ENCODE measurements around the gene ZDHHC16. TPM values are rescaled to one million over a fixed set of nuclear protein-coding genes. Genes with fewer than 3 reads are reported as not detected.

Gene ZDHHC16
- total and polyA plus RNA-seq, 2 donors (not counting 1 experiment from before 2014, with no cell fraction given), result 24.1 to 41.5 TPM

DNA sequence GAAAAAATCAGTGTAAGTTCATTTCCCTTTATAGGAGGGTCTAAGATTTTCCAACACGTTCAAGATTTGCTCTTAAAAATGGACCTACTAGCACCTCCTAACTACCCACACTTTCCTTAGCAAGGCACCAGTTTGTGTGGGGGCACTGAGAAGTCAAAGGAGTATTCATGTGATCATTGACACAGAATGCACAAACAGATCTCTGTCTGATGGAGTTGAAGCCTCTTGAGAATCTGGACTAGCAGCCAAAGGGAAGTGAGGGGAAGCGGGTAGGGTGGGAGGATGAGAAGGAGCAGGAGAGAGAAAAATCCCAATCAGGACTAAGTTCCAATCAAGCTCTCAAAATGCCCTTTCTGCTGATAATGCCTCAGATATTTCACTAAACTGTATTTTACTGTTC, 48.2 kb downstream of the ZDHHC16 start:
- DNase-seq, result no peak
- Mint-ChIP-seq H3K4me1 (peaks cover 48% of the 10 kb centered on the region), H3K27me3 (no peaks in the 10 kb centered on the region), H3K4me3 (no peak overlapping the region), H3K27ac (no peak overlapping the region), H3K9me3 (ENCODE audit: insufficient read depth) (no peaks in the 10 kb centered on the region)
- ATAC-seq (ENCODE audit: low read depth), result no peak
- no CpG with 5 or more reads among the region's 2 CpGs for WGBS (ENCODE audit: insufficient coverage)
- Histone ChIP-seq H3K79me2 (ENCODE audit: control insufficient read depth, insufficient read depth, low read length) (peaks cover 90% of the 10 kb centered on the region), H4K20me1 (ENCODE audit: control insufficient read depth, insufficient read depth, low read length, poor library complexity, severe bottlenecking) (peaks cover 63% of the 10 kb centered on the region), H3K4me2 (replicated peaks; ENCODE audit: low read depth, low read length, poor library complexity, severe bottlenecking) (no peak overlapping the region), H3K27me3 (replicated peaks in 1 of 4; ENCODE audit: control extremely low read depth in 1 of 4, control insufficient read depth in 3 of 4, insufficient read depth in 4 of 4, low read length in 3 of 4) (peaks cover 0 to 2% (median 0%) of the 10 kb centered on the region in 4 experiments), H3K4me1 (ENCODE audit: control insufficient read depth in 2 of 2, insufficient read depth in 2 of 2, low read length in 2 of 2) (peaks cover 11 to 17% of the 10 kb centered on the region in 2 donors), H3K27ac (ENCODE audit: low read length in 2 of 2) (no peak overlapping the region), H3K9ac (ENCODE audit: low read length) (no peak overlapping the region), H2AFZ (ENCODE audit: insufficient read depth, low read depth, low read length, poor library complexity, severe bottlenecking) (no peak overlapping the region), H3K4me3 (ENCODE audit: control extremely low read depth in 1 of 5, extremely low read depth in 1 of 5, insufficient read depth in 1 of 5, low read depth in 2 of 5, low read length in 4 of 5) (no peak overlapping the region), H3K36me3 (replicated peaks in 1 of 2; ENCODE audit: control extremely low read depth in 1 of 2, control insufficient read depth in 1 of 2, extremely low read depth in 1 of 2, insufficient read depth in 2 of 2, low read length in 1 of 2) (peaks cover 0 to 6% of the 10 kb centered on the region in 2 experiments), H3K9me3 (ENCODE audit: control extremely low read depth in 1 of 3, control insufficient read depth in 2 of 3, insufficient read depth in 1 of 3, low read length in 2 of 3) (no peaks in the 10 kb centered on the region)
- TF ChIP-seq EZH2 (IDR thresholded peaks at IDR 0.05; ENCODE audit: borderline replicate concordance, insufficient read depth, low read depth, low read length, poor library complexity, severe bottlenecking), result no peak
- no peak for TF ChIP-seq CTCF (IDR thresholded peaks at IDR 0.05)
- POLR2A ChIA-PET, result no interaction called here
- CTCF ChIA-PET, result no interaction called here
- intact Hi-C loops (cut with micrococcal nuclease), result no loop called here

DNA sequence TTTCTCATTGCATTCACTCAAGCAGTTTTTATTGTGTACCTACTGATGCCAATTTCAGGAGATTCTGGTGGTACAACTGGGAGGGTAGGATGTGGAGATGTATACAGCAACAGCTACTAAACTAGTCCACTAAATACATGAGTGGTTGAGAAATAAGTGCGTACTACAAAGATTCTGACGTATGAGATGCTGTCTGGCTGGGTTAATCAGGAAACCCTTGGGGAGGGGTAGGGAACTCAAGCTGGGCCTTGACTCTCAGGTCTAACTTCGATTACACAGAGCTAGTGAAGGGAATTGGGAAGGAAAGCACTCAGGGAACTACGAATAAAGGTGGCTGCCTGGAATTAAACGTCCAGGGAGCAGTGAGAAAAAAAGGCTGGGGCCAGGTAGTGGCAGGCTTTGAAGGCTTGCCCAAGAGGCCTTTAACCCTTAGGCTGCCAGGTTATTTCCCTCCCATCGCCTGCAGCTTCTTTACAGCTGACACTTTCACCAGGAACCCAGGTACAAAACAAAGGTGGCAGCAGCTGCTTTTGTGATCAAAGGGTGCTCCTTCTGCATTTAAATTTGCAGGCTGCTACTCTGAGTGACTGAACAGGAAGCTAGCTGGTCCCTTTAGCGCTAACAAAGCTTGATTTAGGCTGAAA, 49.0 kb downstream of the ZDHHC16 start:
- intact Hi-C loops (cut with micrococcal nuclease), result loop anchor here (5.0 kb wide), 1 partner anchor 1933 kb away; the partner anchor contains the start of gene SORBS1
- Mint-ChIP-seq H3K4me1 (peaks cover 48% of the 10 kb centered on the region), H3K27me3 (peaks cover 3% of the 10 kb centered on the region), H3K4me3 (no peak overlapping the region), H3K9me3 (ENCODE audit: insufficient read depth) (no peaks in the 10 kb centered on the region), H3K27ac (no peak overlapping the region)
- Histone ChIP-seq H3K9ac (ENCODE audit: low read length) (no peak overlapping the region), H3K79me2 (ENCODE audit: control insufficient read depth, insufficient read depth, low read length) (peaks cover 81% of the 10 kb centered on the region), H3K27me3 (replicated peaks in 1 of 4; ENCODE audit: control extremely low read depth in 1 of 4, control insufficient read depth in 3 of 4, insufficient read depth in 4 of 4, low read length in 3 of 4) (peaks cover 0 to 10% (median 4%) of the 10 kb centered on the region in 4 experiments), H3K9me3 (ENCODE audit: control extremely low read depth in 1 of 3, control insufficient read depth in 2 of 3, insufficient read depth in 1 of 3, low read length in 2 of 3) (no peaks in the 10 kb centered on the region), H3K4me1 (ENCODE audit: control insufficient read depth in 2 of 2, insufficient read depth in 2 of 2, low read length in 2 of 2) (peaks cover 18 to 24% of the 10 kb centered on the region in 2 donors), H3K36me3 (replicated peaks in 1 of 2; ENCODE audit: control extremely low read depth in 1 of 2, control insufficient read depth in 1 of 2, extremely low read depth in 1 of 2, insufficient read depth in 2 of 2, low read length in 1 of 2) (peaks cover 0 to 6% of the 10 kb centered on the region in 2 experiments), H2AFZ (ENCODE audit: insufficient read depth, low read depth, low read length, poor library complexity, severe bottlenecking) (no peak overlapping the region), H3K27ac (ENCODE audit: low read length in 2 of 2) (no peak overlapping the region), H3K4me3 (ENCODE audit: control extremely low read depth in 1 of 5, extremely low read depth in 1 of 5, insufficient read depth in 1 of 5, low read depth in 2 of 5, low read length in 4 of 5) (no peak overlapping the region), H3K4me2 (replicated peaks; ENCODE audit: low read depth, low read length, poor library complexity, severe bottlenecking) (no peak overlapping the region), H4K20me1 (ENCODE audit: control insufficient read depth, insufficient read depth, low read length, poor library complexity, severe bottlenecking) (peaks cover 55% of the 10 kb centered on the region)
- no peak for ATAC-seq (ENCODE audit: low read depth)
- ChIA-PET POLR2A (no interaction called here), CTCF (interaction anchor here (0.9 kb wide), 1 partner anchor 29 kb away, joined by 3 read pairs; no protein-coding TSS in a partner anchor)
- no peak for DNase-seq
- WGBS (ENCODE audit: insufficient coverage), result 70% methylated on average over 7 of the region's 7 CpGs
- TF ChIP-seq EZH2 (IDR thresholded peaks at IDR 0.05; ENCODE audit: borderline replicate concordance, insufficient read depth, low read depth, low read length, poor library complexity, severe bottlenecking), result no peak
- TF ChIP-seq CTCF (IDR thresholded peaks at IDR 0.05), result no peak

All from B cell (primary cell).